SU-DHL-6 (cell line): ENCODE measurements around the gene PLPP6.

ENCODE experiments used
- H2AFZ ChIP-seq: fragments of 200-600 bp; sonication (generic); 2 replicates; pipeline ENCODE4 v1.6.1; 2014; ENCODE audit warnings: low read depth, mild to moderate bottlenecking, moderate library complexity, mixed read lengths, antibody characterized with exemption, low read length; ENCODE audit not compliant: severe bottlenecking
- H3F3A ChIP-seq: fragments of 200-600 bp; shearing (Covaris generic); 2 replicates; pipeline ENCODE4 v1.6.0; 2016; ENCODE audit warnings: antibody characterized with exemption, mild to moderate bottlenecking; ENCODE audit not compliant: insufficient read depth
- H3K27ac ChIP-seq: fragments of 200-600 bp; sonication (generic); 2 replicates; pipeline ENCODE4 v1.5.1; 2016; ENCODE audit warnings: low read depth, mild to moderate bottlenecking, low read length, moderate library complexity, mixed read lengths
- H3K27me3 ChIP-seq: fragments of 200-600 bp; sonication (generic), shearing (Covaris generic); 2 replicates; pipeline ENCODE4 v1.6.0; 2014; ENCODE audit warnings: mild to moderate bottlenecking, low read length
- H3K36me3 ChIP-seq: fragments of 200-600 bp; sonication (generic); 2 replicates; pipeline ENCODE4 v1.6.1; 2014; ENCODE audit warnings: mild to moderate bottlenecking, low read length, mixed read lengths
- H3K4me2 ChIP-seq: fragments of 300-600, 200-600 bp; shearing (Covaris generic), sonication (generic); 2 replicates; pipeline ENCODE4 v1.6.0; 2014; ENCODE audit warnings: low read length, low read depth, mild to moderate bottlenecking; ENCODE audit not compliant: poor library complexity, severe bottlenecking
- H3K4me3 ChIP-seq: fragments of 200-600 bp; sonication (generic); 2 replicates; pipeline ENCODE4 v1.5.1; 2014; ENCODE audit warnings: antibody characterized with exemption, low read length, mild to moderate bottlenecking, mixed read lengths; ENCODE audit not compliant: insufficient read depth, poor library complexity, severe bottlenecking
- H3K79me2 ChIP-seq: fragments of 200-600 bp; sonication (generic); 2 replicates; pipeline ENCODE4 v1.6.1; 2014; ENCODE audit warnings: mild to moderate bottlenecking, low read length, moderate library complexity; ENCODE audit not compliant: insufficient read depth
- H3K9ac ChIP-seq: fragments of 200-600 bp; sonication (generic); 2 replicates; pipeline ENCODE4 v1.7.0; 2014; ENCODE audit warnings: mild to moderate bottlenecking, low read length
- H3K9me2 ChIP-seq: fragments of 200-600 bp; sonication (generic); replicated peaks from 2 replicates; pipeline ENCODE4 v1.6.1; 2014; ENCODE audit warnings: low read length; ENCODE audit not compliant: insufficient read depth
- H3K9me3 ChIP-seq: fragments of 200-600 bp; sonication (generic); 2 replicates; pipeline ENCODE4 v1.6.1; 2014; ENCODE audit warnings: low read length, mixed read lengths; ENCODE audit not compliant: insufficient read depth
- H4K20me1 ChIP-seq: fragments of 200-600 bp; sonication (generic); 2 replicates; pipeline ENCODE4 v1.6.1; 2014; ENCODE audit warnings: low read depth, mild to moderate bottlenecking, antibody characterized with exemption, low read length, moderate library complexity, mixed read lengths
- CTCF ChIP-seq: fragments of 200-600 bp; sonication (generic); IDR thresholded peaks from one replicate; pipeline ENCODE4 v1.5.1; 2017; ENCODE audit warnings: antibody characterized with exemption, mild to moderate bottlenecking, low read length, moderate library complexity; ENCODE audit not compliant: insufficient read depth, poor library complexity, severe bottlenecking
- EZH2phosphoT487 ChIP-seq: fragments of 200-600 bp; sonication (generic), shearing (Covaris generic); conservative IDR thresholded peaks from 2 replicates; pipeline ENCODE4 v1.6.1; 2018; ENCODE audit warnings: mild to moderate bottlenecking, antibody characterized with exemption, low read length, moderate library complexity, mixed read lengths

The PLPP6 gene

DNA sequence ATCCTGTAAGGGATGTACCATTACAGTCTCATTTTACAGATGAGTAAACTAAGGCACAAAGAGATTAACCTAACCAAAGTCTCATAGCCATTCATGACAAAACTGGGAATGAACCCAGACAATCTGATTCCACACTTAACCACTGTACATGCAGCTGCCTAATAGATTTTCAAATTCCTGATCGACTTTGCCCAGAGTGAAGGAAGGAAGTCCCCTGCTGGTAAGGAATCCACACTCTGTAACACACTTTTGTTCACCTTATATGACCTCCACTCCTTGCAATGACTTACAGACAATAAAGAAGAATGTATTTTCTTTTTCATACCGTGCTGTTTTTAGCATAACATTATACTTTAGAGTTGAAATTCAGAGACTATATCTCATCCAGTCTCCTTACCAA lies 31.3 kb upstream of the PLPP6 start:
- H2AFZ ChIP-seq = no peak overlapping the region
- H3K36me3 ChIP-seq = no peaks in the 10 kb centered on the region
- no peak overlapping the region for H3K9ac ChIP-seq
- H3K9me2 ChIP-seq = no peaks in the 10 kb centered on the region
- no peaks in the 10 kb centered on the region for H4K20me1 ChIP-seq
- TF ChIP-seq CTCF (no peak), EZH2phosphoT487 (no peak)
- H3F3A ChIP-seq = no peaks in the 10 kb centered on the region
- H3K27me3 ChIP-seq = no peaks in the 10 kb centered on the region
- no peak overlapping the region for H3K27ac ChIP-seq
- no peaks in the 10 kb centered on the region for H3K9me3 ChIP-seq
- no peak overlapping the region for H3K4me3 ChIP-seq
- H3K4me2 ChIP-seq = no peak overlapping the region
- no peaks in the 10 kb centered on the region for H3K79me2 ChIP-seq

DNA sequence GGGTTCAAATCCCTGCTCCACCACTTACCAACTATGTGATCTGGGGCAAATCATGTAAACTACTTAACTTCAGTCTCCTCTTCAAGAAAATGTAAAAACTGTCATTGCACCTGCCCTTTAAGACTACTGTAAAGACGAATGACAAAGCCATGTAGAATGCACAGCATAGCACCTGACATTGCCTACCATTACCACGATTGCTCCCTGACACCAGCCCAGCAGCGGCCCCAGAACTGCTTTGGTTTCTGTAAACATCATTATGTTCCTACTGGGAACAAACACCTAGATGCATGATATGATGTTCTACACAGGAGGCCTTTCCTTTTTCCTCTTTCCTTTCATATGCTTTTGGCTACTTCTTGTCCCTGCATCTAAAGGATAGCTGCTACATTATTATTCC lies 23.1 kb upstream of the PLPP6 start:
- TF ChIP-seq EZH2phosphoT487 (no peak), CTCF (no peak)

DNA sequence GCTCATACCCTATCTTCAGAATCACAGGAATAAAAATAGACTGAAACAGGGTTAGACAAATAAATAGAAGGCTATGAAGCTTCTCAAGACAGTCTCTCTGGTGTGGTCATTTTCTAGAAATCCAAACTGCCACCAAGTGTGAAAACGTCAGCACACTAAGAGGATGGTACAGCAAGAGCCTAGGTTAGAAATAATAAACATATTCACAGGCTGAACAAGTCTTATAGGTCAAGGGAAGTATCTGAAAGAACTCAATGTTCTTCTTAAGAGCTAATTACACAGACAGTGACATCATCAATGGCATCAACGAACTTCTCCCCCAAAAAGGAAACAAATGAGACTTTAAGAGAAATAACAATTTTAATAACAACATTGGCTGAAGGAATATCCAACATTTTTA lies 22.7 kb upstream of the PLPP6 start:
- Histone ChIP-seq H2AFZ (no peak overlapping the region), H3K36me3 (no peaks in the 10 kb centered on the region), H3K27ac (no peak overlapping the region), H3K9me3 (no peaks in the 10 kb centered on the region), H3K9ac (no peak overlapping the region), H3K79me2 (no peaks in the 10 kb centered on the region), H3K27me3 (no peaks in the 10 kb centered on the region), H4K20me1 (no peaks in the 10 kb centered on the region), H3F3A (no peaks in the 10 kb centered on the region), H3K4me2 (no peak overlapping the region), H3K9me2 (no peaks in the 10 kb centered on the region), H3K4me3 (no peak overlapping the region)
- TF ChIP-seq CTCF (no peak), EZH2phosphoT487 (no peak)

More for the DNA sequence above, 23.1 kb upstream of the PLPP6 start:
- Histone ChIP-seq H4K20me1 (no peaks in the 10 kb centered on the region), H3K4me2 (no peak overlapping the region), H3K27me3 (no peaks in the 10 kb centered on the region), H3K9me2 (no peaks in the 10 kb centered on the region), H3K4me3 (no peak overlapping the region), H3F3A (no peaks in the 10 kb centered on the region), H2AFZ (no peak overlapping the region), H3K36me3 (no peaks in the 10 kb centered on the region), H3K9me3 (no peaks in the 10 kb centered on the region), H3K27ac (no peak overlapping the region), H3K79me2 (no peaks in the 10 kb centered on the region), H3K9ac (no peak overlapping the region)
